Thoracic aorta endothelial cell (primary cell): ENCODE data around the gene RCAN3. TPM values are rescaled to one million over a fixed set of nuclear protein-coding genes. Genes with fewer than 3 reads are reported as not detected.

Source experiments
- total RNA-seq: library from RNA; depleted of rRNA; stranded (reverse); fragments of >200 nt; gene quantifications from 2 replicates; pipeline ENCODE4 v1.2.3, GENCODE V29; 2012

RCAN3 gene
- 5.9 and 6.6 TPM in 2 replicates for total RNA-seq

DNA sequence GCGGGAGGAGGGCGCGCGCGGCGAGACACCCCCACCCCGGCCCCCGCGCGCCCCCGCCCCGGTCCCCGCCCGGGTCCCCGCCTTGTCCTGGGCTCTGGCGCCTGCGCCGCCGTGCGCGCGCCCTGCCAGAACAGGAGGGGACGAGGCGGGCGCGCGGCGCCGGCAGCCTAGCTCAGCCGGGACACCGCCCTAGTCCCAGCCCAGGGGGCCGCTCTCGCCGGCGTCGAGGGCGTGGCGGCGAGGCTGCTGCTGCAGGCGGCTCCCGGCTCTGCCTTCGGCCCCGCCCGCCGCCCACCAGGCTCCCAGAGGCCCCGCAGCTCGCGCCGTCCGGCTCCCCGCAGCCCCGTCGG is at the start of gene RCAN3:
RCAN3 (plus strand) TSS at position 128 of the 350 bp plus-strand sequence. CDS start 11,537 bp downstream, outside the sequence.

DNA sequence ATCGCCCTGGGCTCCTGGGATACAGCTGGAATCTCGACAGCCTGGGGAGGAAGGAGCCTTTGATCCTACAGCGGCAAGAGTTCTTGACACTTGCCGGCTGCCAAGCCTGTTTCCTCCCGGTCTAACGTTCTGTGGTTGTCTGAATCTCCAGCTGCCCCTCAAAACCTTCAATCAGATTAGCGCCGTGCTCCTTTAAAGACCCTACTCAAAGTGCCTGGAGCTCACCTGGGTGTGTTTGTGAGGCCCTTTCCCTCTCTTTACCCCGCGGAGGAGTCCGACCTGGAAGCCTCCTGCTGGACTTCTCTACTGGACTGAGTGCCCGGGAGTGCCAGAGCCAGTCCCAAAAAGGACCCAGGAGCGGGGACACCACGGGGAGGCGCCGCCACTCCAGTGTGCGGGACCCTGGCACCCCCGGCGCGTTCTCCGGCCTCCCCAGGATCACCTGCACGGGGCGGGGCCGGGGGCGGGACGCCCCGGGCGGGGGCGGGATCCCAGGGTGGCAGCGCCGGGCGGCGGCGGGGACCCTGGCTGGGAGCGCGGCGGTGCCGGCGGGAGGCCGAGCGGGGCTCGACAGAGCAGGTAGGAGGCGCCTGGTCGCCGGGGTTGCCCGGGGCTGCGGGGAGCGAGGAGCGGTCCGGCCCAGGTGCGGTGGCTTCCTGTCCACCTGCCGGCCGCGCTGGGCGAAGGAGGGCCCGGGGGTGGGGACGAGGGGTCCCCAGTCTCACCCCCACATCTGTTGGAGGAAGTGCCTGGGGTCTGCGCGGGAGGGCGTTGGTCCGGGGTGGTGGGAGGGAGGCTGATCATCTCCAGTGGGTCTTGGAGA is 53.2 kb downstream of the RCAN3 start, which contains the start of gene NCMAP:
NCMAP (plus strand) TSS at position 497 of the 823 bp plus-strand sequence. CDS start 39,344 bp downstream, outside the sequence.

Other genes with a start within 250 kb of the RCAN3 start
- gene GRHL3, start 183.5 kb upstream of the RCAN3 start, total RNA-seq = not detected in 2 replicates
- 4.3 and 8.5 TPM in 2 replicates for gene STPG1, start 89.1 kb upstream of the RCAN3 start, total RNA-seq
- 13.8 and 34.0 TPM in 2 replicates for gene NIPAL3, start 87.0 kb upstream of the RCAN3 start, total RNA-seq
- gene NCMAP, start 53.3 kb downstream of the RCAN3 start, total RNA-seq = not detected in 2 replicates
- gene SRRM1, start 140.5 kb downstream of the RCAN3 start, total RNA-seq = 105 TPM in 2 replicates
- gene CLIC4, start 242.6 kb downstream of the RCAN3 start, total RNA-seq = 876 and 883 TPM in 2 replicates